HG02763 (cell line): Measurements from ENCODE around the gene KIR2DL1.
"Not testable (repeated sequence)": the region's sequence is repeated elsewhere in the genome, so short reads cannot be mapped to it uniquely, and the experiment has no call there.

Experiments
- ATAC-seq: cut with Tn5 transposase; IDR thresholded peaks from one replicate; pipeline ENCODE4 v1.9.1; 2021; ENCODE audit warnings: mild to moderate bottlenecking, moderate library complexity; ENCODE audit not compliant: unreplicated experiment

KIR2DL1 gene

DNA sequence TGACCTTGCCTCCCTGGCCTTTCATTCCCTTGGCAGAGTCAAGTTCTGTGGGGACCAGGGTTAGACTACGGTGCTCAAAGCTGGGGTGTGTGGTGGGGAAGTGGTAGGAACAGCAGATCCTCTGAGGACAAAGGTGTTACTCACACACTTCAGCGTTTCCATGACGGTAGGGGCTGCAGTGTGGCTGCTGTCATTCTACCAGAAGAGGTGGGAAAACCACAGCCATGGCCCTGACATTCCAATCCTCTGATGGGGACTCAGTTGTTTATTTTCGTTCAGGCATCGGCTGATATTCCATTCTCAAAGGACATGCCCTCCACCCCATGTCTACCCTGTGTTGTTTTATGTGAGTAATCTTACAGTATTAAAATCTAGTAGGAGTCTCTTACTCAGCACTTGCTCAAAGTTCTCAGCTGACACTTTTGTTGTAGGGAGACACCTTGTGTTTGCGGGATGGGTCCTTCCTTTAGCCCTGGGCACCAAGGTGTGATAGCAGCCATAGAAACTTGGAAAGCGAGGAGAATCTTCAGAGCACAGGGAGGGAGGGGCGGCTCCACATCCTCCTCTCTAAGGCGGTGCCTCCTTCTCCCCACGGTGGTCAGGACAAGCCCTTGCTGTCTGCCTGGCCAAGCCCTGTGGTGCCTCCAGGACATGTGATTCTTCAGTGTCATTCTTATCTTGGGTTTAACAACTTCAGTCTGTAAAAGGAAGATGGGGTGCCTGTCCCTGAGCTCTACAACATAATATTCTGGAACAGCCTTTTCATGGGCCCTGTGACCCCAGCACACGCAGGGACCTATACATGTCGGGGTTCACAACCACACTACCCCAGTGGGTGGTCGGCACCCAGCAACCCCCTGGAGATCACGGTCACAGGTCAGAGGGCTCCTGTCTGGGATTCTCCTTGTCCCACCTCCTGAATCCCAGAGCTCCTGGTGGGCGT is 1.7 kb downstream of the KIR2DL1 start:
- ATAC-seq, result not testable (repeated sequence)

GRCh38 chr19:54772666-54773065 is 3.1 kb downstream of the KIR2DL1 start:
- ATAC-seq, result not testable (repeated sequence)

- ATAC-seq, result not testable (repeated sequence)
These were observed 5.7 kb downstream of the KIR2DL1 start for GRCh38 chr19:54775095-54775815.

DNA sequence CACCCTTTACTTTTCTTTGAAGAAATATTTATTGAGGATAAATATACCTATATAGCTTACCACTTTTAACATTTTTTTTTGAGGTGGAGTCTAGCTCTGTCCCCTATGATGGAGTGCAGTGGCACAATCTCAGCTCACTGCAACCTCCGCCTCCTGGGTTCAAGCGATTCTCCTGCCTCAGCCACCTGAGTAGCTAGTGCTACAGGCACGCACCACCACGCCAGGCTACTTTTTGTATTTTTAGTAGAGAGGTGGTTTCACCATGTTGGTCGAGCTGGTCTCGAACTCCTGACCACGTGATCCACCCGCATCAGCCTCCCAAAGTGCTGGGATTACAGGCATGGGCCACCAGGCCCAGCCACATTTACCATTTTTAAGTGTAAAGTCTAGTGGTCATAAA is 6.2 kb downstream of the KIR2DL1 start:
- not testable (repeated sequence) for ATAC-seq

GRCh38 chr19:54777851-54778250 is 8.3 kb downstream of the KIR2DL1 start:
- ATAC-seq, result not testable (repeated sequence)

- not testable (repeated sequence) for ATAC-seq
These were observed 9.3 kb downstream of the KIR2DL1 start for GRCh38 chr19:54778896-54779295.

DNA sequence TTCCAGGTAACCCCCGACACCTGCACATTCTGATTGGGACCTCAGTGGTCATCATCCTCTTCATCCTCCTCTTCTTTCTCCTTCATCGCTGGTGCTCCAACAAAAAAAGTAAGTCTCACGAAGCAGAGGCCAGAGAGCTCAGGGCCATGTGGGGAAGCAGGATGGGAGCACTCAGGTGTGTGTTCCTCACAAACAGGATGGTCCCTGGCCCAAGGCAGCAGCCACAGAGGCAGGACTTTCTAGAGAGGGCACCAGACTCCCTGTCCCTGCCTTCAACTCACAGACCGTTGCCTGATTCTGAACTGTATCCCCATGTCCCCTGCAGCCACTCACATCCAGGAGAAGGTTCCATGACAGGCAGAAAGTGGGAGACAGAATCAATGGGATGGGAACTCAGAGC is 13.3 kb downstream of the KIR2DL1 start:
- not testable (repeated sequence) for ATAC-seq

DNA sequence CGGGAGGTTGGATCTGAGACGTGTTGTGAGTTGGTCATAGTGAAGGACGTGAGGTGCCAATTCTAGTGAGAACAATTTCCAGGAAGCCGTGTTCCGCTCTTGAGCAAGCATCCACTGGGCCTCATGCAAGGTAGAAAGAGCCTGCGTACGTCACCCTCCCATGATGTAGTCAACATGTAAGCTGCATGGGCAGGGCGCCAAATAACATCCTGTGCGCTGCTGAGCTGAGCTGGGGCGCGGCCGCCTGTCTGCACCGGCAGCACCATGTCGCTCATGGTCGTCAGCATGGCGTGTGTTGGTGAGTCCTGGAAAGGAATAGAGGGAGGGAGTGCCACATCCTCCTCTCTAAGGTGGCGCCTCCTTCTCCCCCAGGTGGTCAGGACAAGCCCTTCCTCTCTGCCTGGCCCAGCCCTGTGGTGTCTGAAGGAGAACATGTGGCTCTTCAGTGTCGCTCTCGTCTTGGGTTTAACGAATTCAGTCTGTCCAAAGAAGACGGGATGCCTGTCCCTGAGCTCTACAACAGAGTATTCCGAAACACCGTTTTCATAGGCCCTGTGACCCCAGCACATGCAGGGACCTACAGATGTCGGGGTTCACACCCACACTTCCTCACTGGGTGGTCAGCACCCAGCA is 16.6 kb downstream of the KIR2DL1 start:
- ATAC-seq, result not testable (repeated sequence)

DNA sequence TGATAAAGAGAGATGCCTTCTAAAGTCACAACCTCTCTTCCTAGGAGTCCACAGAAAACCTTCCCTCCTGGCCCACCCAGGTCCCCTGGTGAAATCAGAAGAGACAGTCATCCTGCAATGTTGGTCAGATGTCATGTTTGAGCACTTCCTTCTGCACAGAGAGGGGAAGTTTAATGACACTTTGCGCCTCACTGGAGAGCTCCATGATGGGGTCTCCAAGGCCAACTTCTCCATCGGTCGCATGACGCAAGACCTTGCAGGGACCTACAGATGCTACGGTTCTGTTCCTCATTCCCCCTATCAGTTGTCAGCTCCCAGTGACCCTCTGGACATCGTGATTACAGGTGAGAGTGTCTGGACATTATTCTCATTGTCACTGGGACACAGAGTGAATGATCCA is 18.6 kb downstream of the KIR2DL1 start:
- ATAC-seq, result not testable (repeated sequence)

DNA sequence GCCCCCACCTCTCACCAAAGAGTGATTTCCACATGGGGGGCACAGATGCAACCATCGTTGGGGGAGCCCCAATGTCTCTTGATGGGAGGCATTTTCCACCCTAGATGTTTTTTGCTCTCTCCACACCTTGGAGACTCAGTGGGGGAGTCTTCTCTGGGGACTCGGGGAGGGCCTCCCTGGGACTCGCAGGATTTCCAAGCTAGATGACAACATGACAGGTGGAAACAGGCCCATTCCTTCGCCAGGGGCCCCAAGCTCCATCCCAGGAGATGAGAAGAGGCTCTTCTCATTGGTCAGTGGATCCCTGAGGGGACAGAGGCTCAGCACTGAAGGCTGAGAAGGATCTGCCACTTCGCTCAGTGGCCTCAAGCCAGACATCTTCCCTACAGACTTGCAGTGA is 21.1 kb downstream of the KIR2DL1 start:
- no peak for ATAC-seq

DNA sequence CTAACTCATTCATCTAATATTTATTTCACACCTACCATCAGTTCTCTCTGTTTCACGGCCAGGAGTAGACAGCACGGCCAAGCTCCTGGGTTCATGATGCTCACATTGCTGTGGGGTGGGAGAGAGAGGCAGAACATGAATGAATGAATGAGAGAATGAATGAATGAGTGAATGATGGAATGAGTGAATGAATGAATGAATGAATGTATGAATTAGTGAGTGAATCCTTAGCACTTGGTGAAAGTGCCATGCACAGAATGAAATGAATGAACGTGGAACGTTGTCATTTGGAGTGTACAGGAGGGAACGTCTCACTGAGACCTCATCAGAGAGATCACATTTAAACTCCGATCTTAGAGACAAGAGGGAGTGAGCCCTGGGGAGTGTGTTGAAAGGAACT is 21.9 kb downstream of the KIR2DL1 start:
- no peak for ATAC-seq

DNA sequence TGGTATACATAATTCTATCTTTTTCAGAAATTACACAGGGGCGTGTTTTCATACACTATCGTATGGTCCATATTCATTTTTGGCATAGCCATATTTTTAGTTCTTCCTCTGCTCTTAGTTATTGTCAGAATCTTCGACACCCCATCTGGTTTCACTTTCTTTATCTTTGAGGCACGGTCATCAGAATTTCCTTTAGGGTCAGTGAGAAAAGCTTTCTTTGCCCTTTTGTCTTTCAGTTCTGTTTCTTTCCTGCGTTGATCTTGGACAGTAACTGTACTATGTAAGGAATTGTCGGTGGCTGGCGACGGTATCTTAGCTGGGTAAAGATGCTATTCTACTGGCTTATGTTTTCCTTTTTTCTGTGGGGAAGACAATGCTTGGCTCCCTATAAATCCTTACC is 23.2 kb downstream of the KIR2DL1 start:
- ATAC-seq, result no peak

GRCh38 chr19:54795758-54796157 is 26.2 kb downstream of the KIR2DL1 start:
- ATAC-seq, result no peak

DNA sequence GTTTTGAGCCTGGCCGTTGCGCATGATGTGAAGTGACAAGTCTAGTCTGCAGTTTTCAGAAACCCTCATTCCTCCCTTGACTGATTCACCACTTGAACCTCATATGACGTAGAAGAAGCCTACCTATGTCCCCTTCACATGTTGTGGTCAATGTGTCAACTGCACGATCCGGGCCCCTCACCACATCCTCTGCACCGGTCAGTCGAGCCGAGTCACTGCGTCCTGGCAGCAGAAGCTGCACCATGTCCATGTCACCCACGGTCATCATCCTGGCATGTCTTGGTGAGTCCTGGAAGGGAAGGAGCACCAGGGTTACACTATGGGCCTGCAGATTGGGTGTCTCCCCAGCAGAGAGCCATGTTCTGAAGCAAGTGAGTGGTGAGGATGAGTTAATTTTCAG is 33.8 kb downstream of the KIR2DL1 start, which contains the start of gene KIR2DL4:
Gene KIR2DL4 (plus strand): TSS at position 201 of the 400 bp plus-strand sequence. CDS start 42 bp downstream, at position 243.
- no peak for ATAC-seq

GRCh38 chr19:54804101-54804500 is 34.5 kb downstream of the KIR2DL1 start:
- no peak for ATAC-seq

DNA sequence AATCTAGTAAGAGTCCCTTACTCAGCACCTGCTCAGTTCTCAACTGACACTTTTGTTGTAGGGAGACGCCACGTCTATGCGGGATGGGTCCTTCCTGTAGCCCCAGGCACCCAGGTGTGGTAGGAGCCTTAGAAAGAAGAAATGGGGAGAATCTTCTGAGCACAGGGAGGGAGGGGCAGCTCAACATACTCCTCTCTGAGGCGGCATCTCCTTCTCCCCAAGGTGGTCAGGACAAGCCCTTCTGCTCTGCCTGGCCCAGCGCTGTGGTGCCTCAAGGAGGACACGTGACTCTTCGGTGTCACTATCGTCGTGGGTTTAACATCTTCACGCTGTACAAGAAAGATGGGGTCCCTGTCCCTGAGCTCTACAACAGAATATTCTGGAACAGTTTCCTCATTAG is 35.0 kb downstream of the KIR2DL1 start:
- no peak for ATAC-seq

GRCh38 chr19:54805665-54806515 is 36.3 kb downstream of the KIR2DL1 start:
- ATAC-seq, result no peak

DNA sequence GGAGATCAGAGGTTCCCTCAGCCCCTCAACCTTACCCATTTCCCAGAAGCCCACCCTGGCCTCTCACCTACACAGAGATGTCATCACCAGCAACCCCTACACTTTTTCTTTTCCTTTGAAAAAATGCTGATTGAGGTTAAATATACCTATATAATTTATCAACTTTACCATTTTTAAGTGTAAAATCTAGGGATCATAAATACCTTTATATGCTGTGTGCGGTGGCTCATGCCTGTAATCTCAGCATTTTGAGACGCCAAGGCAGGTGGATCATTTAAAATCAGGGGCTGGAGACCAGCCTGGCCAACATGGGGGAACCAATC is 36.9 kb downstream of the KIR2DL1 start:
- ATAC-seq, result no peak

DNA sequence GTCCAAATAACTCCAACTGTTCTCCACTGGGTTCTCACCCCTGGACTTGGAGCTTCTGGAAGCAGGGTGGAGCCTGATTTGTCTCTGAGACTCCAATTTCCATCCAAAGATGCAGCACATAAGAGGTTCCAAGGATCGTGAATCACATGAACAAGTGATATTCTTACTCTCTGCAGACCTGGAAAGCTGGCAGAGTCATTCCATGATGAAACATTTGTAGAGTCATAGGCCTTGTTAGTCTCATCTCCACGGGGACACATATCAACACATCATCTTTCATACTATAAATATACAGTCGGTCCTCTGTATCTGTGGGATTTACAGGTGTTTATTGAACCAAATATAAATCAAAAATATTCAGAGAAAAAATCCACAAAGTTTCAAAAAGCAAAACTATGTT is 45.0 kb downstream of the KIR2DL1 start:
- not testable (repeated sequence) for ATAC-seq

GRCh38 chr19:54816251-54816650 is 46.7 kb downstream of the KIR2DL1 start, which contains the start of gene KIR3DL1:
Gene KIR3DL1, plus strand, starts transcription at chr19:54816468.
- ATAC-seq, result not testable (repeated sequence)
